K562 (cell line): Measurements from ENCODE around the gene ACP4. TPM values are rescaled to one million over a fixed set of nuclear protein-coding genes. Genes with fewer than 3 reads are reported as not detected.

ENCODE experiments used
- ARHGAP35 ChIP-seq: fragments of 450-650 bp; IDR thresholded peaks from 2 replicates; pipeline ENCODE4 v1.6.1; 2018; ENCODE audit not compliant: partially characterized antibody
- BCOR ChIP-seq: fragments of 450-650 bp; IDR thresholded peaks from 2 replicates; pipeline ENCODE4 v1.6.1; 2016
- BHLHE40 ChIP-seq: IDR thresholded peaks from 2 replicates; pipeline ENCODE4 v1.6.1; 2011; ENCODE audit warnings: low read length, improper control_type of control experiment
- CCNT2 ChIP-seq: IDR thresholded peaks from 2 replicates; pipeline ENCODE4 v1.6.1; 2011; ENCODE audit warnings: borderline replicate concordance, low read depth, mild to moderate bottlenecking, moderate library complexity, mixed read lengths, low read length; ENCODE audit not compliant: insufficient read length; ENCODE audit errors: extremely low read depth
- CREM ChIP-seq: IDR thresholded peaks from 2 replicates; pipeline ENCODE4 v1.6.1; 2014; ENCODE audit warnings: antibody characterized with exemption, low read depth
- CSDE1 ChIP-seq, 2 experiments: fragments of 450-650 bp; IDR thresholded peaks; 2 replicates each; pipeline ENCODE4 v1.6.1; 2016; ENCODE audit warnings: mild to moderate bottlenecking in 1 of 2
- ETV1 ChIP-seq: fragments of 450-650 bp; conservative IDR thresholded peaks from 2 replicates; pipeline ENCODE4 v1.6.1; 2016; ENCODE audit warnings: missing genetic modification characterization, control low read depth, low read depth, missing compliant biosample characterization
- JUND ChIP-seq, 2 experiments: IDR thresholded peaks; 2 replicates in 1 of 2; 3 replicates in 1 of 2; pipeline ENCODE4 v1.6.1; 2011; ENCODE audit warnings: borderline replicate concordance in 2 of 2, low read depth in 2 of 2, low read length in 2 of 2, improper control_type of control experiment in 1 of 2, missing biosample characterization in 1 of 2, missing genetic modification characterization in 1 of 2, missing genetic modification reagents in 1 of 2
- RAD21 ChIP-seq, 2 experiments: fragments of 250-450 bp in 1 of 2; fragments of 450-650 bp in 1 of 2; sonication (Bioruptor Pico) in 1 of 2; formaldehyde crosslinking in 1 of 2; IDR thresholded peaks in 1 of 2; conservative IDR thresholded peaks in 1 of 2; 2 replicates each; pipeline versions ENCODE4 v1.4.0 to v1.8.0; 2020 to 2022; ENCODE audit warnings: mild to moderate bottlenecking in 2 of 2, moderate library complexity in 1 of 2
- ZNF24 ChIP-seq: fragments of 450-650 bp; IDR thresholded peaks from 2 replicates; pipeline ENCODE4 v1.6.1; 2016
- ZNF354B ChIP-seq: fragments of 250-450 bp; sonication (Bioruptor Pico); IDR thresholded peaks from 2 replicates; pipeline ENCODE4 v1.4.0; 2020
- ZNF717 ChIP-seq: fragments of 250-450 bp; sonication (Bioruptor Pico); IDR thresholded peaks from 2 replicates; pipeline ENCODE4 v1.5.0; 2021
- ZNF766 ChIP-seq: fragments of 200-800 bp; sonication (Bioruptor generic); conservative IDR thresholded peaks from 2 replicates; pipeline ENCODE4 v1.6.1; 2016; ENCODE audit warnings: missing genetic modification characterization, missing compliant biosample characterization
- polyA plus RNA-seq, 8 experiments: library from polyadenylated mRNA; depleted of rRNA in 4 of 8; stranded (reverse) in 5 of 8; unstranded in 3 of 8; fragments of >200 nt; fragmentation: Nextera tagmentation in 2 of 8; fragmentation: Illumina TruSeq in 1 of 8; extraction: Ambion mirVana in 2 of 8; extraction: Trizol in 1 of 8; gene quantifications; 2 replicates each; pipeline versions ENCODE4 v1.2.1 to v1.2.3, GENCODE V29; 2011 to 2014; ENCODE audit warnings: inconsistent platforms in 1 of 8, missing spikeins in 1 of 8
- total RNA-seq, 7 experiments: library from RNA; depleted of rRNA in 6 of 7; stranded (reverse); fragments of >200 nt in 6 of 7; fragmentation: Illumina TruSeq in 2 of 7; extraction: Trizol in 2 of 7; gene quantifications; 2 replicates each; pipeline versions ENCODE4 v1.2.1 to v1.2.3, GENCODE V29; 2011 to 2021; ENCODE audit warnings: low replicate concordance in 1 of 7
- TF ChIP-seq, protein P1 (sequence below): fragments of 450-650 bp; formaldehyde crosslinking; IDR thresholded peaks from 2 replicates; pipeline ENCODE4 v1.4.0; 2020; ENCODE audit warnings: mild to moderate bottlenecking
- TF ChIP-seq, protein P2 (sequence below), 3 experiments: fragments of 200-800 bp in 1 of 3; sonication (Bioruptor generic) in 1 of 3; sonication (generic) in 1 of 3; formaldehyde crosslinking in 1 of 3; IDR thresholded peaks; 2 replicates each; pipeline versions ENCODE4 v1.6.1 to v1.8.0; 2016 to 2022; ENCODE audit warnings: mild to moderate bottlenecking in 2 of 3, missing compliant biosample characterization in 2 of 3, missing genetic modification characterization in 2 of 3, missing genetic modification reagents in 1 of 3
- TF ChIP-seq, protein P3 (sequence below), 2 experiments: IDR thresholded peaks; 2 replicates each; pipeline ENCODE4 v1.6.1; 2012; ENCODE audit warnings: improper control_type of control experiment in 2 of 2, low read depth in 2 of 2, low read length in 2 of 2, borderline replicate concordance in 1 of 2
- TF ChIP-seq, protein P4 (sequence below): fragments of 450-650 bp; IDR thresholded peaks from 2 replicates; pipeline ENCODE4 v1.6.1; 2018; ENCODE audit not compliant: partially characterized antibody

The ACP4 gene
- total and polyA plus RNA-seq, 9 of the 15 experiments (the other 6 are each of a cell fraction or from before 2014, with no cell fraction given) = not detected

DNA sequence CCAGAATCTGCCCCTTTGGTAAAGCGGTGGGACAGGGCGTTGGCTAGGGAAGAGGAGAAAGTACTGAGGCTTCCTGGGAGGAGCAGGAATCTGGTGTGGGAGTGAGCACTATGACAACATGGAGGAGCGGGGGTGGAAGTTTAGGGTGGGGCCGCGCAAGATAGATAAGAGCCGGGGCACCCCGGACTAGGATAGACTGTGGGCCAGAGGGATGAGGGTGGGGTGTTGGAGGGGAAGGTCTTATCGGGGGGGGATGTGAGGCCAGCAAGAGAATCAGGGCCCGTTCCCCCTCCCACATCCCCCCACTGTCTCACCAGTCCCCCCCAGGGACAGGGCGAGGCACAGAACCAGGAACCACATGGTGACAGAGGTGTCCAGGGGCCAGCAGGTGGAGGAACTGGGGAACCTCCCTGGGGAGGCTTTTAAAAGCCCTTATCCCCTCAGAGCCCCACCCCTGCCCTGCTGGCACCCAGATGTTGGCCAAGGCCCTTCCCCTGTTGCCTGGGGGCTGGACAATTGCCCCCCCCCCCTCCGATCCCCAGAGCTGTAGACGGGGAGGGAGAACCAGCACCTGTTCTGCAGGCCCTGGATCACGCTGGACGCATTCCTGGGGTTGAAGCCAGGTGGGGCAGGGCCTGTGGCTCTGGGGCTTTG lies 33.3 kb downstream of the ACP4 start, which contains the start of gene KLK1 (continued):
- TF ChIP-seq ZNF354B (no peak), CREM (peak; percentile 71), JUND (IDR thresholded peaks at IDR 0.05; ENCODE audit: borderline replicate concordance, low read depth, low read length) (peak; percentile 63), JUND (tag; IDR thresholded peaks at IDR 0.05; ENCODE audit: borderline replicate concordance, low read depth, low read length) (no peak), RAD21 (CRISPR knock-in tag; conservative IDR thresholded peaks at IDR 0.05 in 1 of 2, IDR thresholded peaks at IDR 0.05 in 1 of 2) (no peak), CSDE1 (IDR thresholded peaks at IDR 0.05) (no peak), ZNF717 (CRISPR knock-in tag) (no peak), ZNF24 (no peak), BHLHE40 (no peak), CCNT2 (peak; percentile 23), ARHGAP35 (no peak), ZNF766 (CRISPR knock-in tag) (no peak), ETV1 (tag) (no peak), BCOR (0 out of 2 replicates have a peak, but pooled peaks have one; percentile 17)
- TF ChIP-seq, protein P1, sequence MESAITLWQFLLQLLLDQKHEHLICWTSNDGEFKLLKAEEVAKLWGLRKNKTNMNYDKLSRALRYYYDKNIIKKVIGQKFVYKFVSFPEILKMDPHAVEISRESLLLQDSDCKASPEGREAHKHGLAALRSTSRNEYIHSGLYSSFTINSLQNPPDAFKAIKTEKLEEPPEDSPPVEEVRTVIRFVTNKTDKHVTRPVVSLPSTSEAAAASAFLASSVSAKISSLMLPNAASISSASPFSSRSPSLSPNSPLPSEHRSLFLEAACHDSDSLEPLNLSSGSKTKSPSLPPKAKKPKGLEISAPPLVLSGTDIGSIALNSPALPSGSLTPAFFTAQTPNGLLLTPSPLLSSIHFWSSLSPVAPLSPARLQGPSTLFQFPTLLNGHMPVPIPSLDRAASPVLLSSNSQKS = no peak
- TF ChIP-seq, protein P2, sequence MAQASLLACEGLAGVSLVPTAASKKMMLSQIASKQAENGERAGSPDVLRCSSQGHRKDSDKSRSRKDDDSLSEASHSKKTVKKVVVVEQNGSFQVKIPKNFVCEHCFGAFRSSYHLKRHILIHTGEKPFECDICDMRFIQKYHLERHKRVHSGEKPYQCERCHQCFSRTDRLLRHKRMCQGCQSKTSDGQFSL (CRISPR knock-in tag; IDR thresholded peaks at IDR 0.05) = peak; percentile 74
- TF ChIP-seq, protein P2 (tag; IDR thresholded peaks at IDR 0.05) = peak in 1 of 2 experiments; percentile 41; a peak in 1 of 4 replicates
- TF ChIP-seq, protein P3, sequence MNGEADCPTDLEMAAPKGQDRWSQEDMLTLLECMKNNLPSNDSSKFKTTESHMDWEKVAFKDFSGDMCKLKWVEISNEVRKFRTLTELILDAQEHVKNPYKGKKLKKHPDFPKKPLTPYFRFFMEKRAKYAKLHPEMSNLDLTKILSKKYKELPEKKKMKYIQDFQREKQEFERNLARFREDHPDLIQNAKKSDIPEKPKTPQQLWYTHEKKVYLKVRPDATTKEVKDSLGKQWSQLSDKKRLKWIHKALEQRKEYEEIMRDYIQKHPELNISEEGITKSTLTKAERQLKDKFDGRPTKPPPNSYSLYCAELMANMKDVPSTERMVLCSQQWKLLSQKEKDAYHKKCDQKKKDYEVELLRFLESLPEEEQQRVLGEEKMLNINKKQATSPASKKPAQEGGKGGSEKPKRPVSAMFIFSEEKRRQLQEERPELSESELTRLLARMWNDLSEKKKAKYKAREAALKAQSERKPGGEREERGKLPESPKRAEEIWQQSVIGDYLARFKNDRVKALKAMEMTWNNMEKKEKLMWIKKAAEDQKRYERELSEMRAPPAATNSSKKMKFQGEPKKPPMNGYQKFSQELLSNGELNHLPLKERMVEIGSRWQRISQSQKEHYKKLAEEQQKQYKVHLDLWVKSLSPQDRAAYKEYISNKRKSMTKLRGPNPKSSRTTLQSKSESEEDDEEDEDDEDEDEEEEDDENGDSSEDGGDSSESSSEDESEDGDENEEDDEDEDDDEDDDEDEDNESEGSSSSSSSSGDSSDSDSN (IDR thresholded peaks at IDR 0.05; ENCODE audit: borderline replicate concordance in 1 of 2, low read depth in 2 of 2, low read length in 2 of 2) = 0 out of 4 replicates have a peak, but pooled peaks of 1 of the 2 experiments have one; percentile 47
- TF ChIP-seq, protein P4, sequence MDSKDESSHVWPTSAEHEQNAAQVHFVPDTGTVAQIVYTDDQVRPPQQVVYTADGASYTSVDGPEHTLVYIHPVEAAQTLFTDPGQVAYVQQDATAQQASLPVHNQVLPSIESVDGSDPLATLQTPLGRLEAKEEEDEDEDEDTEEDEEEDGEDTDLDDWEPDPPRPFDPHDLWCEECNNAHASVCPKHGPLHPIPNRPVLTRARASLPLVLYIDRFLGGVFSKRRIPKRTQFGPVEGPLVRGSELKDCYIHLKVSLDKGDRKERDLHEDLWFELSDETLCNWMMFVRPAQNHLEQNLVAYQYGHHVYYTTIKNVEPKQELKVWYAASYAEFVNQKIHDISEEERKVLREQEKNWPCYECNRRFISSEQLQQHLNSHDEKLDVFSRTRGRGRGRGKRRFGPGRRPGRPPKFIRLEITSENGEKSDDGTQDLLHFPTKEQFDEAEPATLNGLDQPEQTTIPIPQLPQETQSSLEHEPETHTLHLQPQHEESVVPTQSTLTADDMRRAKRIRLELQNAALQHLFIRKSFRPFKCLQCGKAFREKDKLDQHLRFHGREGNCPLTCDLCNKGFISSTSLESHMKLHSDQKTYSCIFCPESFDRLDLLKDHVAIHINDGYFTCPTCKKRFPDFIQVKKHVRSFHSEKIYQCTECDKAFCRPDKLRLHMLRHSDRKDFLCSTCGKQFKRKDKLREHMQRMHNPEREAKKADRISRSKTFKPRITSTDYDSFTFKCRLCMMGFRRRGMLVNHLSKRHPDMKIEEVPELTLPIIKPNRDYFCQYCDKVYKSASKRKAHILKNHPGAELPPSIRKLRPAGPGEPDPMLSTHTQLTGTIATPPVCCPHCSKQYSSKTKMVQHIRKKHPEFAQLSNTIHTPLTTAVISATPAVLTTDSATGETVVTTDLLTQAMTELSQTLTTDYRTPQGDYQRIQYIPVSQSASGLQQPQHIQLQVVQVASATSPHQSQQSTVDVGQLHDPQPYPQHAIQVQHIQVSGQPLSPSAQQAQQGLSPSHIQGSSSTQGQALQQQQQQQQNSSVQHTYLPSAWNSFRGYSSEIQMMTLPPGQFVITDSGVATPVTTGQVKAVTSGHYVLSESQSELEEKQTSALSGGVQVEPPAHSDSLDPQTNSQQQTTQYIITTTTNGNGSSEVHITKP = no peak
